ENCODE measurements around the gene CANX.
A peak's percentile ranks its signal among the peaks of the same experiment; 100 is the strongest.
"Not testable (repeated sequence)": the region's sequence is repeated elsewhere in the genome, so short reads cannot be mapped to it uniquely, and the experiment has no call there.

Gene CANX, protein sequence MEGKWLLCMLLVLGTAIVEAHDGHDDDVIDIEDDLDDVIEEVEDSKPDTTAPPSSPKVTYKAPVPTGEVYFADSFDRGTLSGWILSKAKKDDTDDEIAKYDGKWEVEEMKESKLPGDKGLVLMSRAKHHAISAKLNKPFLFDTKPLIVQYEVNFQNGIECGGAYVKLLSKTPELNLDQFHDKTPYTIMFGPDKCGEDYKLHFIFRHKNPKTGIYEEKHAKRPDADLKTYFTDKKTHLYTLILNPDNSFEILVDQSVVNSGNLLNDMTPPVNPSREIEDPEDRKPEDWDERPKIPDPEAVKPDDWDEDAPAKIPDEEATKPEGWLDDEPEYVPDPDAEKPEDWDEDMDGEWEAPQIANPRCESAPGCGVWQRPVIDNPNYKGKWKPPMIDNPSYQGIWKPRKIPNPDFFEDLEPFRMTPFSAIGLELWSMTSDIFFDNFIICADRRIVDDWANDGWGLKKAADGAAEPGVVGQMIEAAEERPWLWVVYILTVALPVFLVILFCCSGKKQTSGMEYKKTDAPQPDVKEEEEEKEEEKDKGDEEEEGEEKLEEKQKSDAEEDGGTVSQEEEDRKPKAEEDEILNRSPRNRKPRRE

DNA sequence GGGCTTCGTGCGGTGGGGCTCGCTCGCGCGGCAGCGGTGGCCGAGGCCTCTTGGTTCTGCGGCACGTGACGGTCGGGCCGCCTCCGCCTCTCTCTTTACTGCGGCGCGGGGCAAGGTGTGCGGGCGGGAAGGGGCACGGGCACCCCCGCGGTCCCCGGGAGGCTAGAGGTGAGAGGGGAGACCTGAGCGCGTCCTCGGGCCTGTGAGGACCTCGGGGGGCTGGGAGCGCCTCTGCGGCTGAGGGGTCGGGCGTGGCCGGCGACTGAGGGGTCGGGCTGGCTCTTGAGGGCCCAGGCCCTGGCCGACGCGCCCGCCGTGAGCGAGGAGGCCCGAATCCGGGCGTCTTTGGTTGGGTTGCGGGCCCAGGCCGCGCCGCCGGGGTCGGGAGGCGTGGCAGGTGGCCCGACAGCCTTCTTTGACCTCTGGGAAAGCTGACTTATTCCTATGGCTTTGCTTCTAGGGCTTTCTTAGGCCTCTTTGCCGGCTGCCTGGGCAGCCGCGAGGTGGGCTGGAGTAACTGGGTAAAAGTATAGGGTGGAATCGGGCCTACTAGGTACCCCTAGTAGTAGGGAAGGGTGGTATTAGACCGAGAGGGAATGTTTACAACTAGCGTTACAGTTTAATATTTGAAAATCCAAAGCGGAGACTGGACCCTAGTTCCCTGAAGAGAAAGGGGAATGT lies at the start of gene CANX:
Gene CANX (plus strand): TSS at position 33 of the 681 bp plus-strand sequence. CDS start 6,715 bp downstream, outside the sequence.
- DNase-seq = no peak

DNA sequence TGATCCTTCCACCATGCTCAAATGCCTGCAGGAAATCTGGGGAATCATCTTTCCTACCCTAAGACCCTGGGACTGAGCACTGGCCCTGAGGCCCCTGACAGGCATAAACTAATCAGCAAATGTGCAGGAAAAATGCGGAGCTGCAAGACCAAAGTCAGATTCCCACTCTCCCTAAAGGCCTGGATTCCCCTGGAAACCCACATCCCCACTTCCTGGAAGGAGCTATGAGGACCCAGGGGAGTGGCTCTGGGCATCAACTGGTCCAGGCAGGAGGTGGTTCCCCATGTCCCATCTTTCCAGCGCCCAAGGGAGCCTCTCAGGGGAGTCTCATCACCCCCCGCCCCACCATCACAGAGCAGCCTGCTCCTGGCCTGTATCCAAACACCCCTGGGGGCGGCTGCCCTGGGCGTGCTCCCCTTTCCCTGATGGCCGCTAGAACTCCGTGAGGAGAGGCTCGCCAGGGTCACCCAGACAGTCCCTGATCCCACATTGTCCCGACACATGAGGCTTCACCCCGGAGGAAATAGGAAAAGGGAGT lies 49.5 kb upstream of the CANX start:
- DNase-seq = not testable (repeated sequence)

DNA sequence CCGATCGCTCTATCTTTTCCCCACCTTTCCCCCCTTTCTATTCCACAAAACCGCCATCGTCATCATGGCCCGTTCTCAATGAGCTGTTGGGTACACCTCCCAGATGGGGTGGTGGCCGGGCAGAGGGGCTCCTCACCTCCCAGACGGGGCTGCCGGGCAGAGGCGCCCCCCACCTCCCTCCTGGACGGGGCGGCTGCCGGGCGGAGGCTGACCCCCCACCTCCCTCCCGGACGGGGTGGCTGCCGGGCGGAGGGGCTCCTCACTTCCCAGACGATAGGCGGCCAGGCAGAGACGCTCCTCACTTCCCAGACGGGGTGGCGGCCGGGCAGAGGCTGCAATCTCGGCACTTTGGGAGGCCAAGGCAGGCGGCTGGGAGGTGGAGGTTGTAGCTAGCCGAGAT lies 48.5 kb upstream of the CANX start:
- not testable (repeated sequence) for DNase-seq

DNA sequence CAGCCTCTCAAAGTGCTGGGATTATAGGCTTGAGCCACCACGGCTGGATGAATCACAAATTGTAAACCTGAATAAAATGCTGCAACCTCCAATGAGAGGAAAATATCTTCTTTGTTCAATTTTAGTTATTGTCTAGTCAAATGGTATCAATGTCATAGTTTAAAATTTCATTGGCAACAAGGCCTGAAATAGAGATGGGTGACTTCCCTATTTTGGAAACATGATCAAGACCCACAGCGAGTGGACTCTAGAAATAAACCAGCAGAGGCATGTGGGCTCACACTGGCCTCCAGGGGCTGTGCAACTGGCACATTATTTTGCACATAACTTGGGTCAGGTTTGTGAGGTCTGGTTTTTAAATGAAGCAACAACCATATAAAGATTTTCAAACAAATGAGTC lies 45.6 kb upstream of the CANX start:
- DNase-seq = not testable (repeated sequence)

DNA sequence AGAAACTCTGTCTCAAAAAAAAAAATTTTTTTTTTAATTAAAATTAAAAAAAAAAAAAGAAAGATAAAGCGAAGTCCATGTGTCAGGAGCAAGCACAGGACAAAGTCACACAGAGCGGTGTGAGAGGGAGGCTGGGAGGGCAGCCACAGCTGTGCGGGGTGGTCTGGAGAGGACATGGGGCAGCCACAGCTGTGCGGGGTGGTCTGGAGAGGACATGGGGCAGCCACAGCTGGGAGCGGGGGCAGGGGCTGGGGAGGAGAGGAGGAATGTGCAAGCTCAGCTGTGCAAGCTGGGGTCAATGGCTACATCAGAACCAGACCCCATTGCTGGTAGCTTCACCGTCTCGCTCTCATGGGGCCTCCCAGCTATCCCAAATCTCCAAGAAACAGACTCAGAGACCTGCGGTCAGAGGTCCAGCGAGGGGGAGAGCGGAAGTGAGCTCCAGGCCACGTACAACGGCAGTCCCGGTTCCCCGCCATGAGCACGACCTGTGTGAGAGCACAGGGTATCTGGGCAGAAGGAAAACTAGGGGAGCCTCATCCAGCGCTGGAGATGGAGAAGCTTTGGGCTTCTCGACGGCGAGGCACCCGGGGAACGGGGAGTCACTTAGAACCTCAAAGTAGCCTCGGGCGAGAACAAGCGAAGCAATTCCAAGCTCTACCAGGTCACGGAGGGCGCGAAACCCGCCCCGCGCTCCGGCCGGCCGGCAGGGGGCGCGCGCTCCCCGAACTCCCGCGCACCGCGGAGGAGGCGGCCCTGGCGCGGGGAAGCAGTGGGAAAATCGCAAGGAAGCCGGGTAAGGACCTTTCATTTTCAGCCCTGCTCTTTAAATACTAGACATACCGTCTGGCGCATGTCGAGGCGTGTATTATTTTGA lies 41.2 kb upstream of the CANX start:
- not testable (repeated sequence) for DNase-seq

DNA sequence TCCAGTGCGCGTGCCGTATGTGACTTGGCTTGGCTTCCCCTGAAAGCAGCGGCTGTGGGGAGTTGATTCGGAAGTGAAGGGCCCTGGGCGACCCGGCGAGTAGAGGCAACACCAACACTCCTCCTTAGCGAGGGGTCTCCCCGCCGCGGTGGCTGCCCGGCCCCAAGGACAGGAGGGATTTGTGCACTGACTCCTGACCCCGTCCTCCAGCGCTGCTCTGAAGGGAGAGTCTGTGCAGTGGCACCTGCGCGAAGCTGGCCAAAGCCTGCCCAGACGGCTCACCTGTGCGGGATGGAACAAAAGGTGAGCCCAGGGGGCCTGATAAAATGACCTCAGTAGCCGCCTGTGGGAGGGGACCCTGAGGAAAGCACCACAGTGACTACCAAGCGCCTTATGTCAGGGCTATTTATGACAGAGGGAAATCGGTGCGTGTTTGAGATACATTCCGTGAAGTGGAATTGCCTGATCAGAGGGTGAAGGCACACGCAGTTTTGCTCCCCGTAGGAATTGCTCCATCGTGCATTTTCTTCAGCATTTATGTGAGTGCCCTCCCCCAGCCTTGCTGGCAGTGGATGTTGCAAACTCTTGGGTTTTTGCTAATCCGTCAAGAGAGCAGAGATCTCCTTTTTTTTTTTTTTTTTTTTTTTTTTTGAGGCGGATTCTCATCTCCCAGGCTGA lies 40.4 kb upstream of the CANX start:
- DNase-seq = not testable (repeated sequence)

DNA sequence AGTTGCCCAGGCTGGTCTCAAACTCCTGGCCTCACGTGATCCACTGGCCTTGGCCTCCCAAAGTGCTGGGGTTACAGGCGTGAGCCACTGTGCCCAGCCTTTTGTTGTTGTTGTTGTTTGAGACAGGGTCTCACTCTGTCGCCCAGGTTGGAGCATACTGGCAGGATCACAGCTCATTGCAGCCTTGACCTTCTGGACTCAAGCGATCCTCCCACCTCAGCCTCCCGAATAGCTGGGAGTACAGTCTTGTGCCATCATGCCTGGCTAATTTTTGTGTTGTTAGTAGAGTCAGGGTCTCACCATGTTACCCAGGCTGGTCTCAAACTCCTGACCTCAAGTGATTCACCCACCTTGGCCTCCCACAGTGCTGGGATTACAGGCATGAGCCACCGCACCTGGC lies 37.1 kb upstream of the CANX start:
- not testable (repeated sequence) for DNase-seq

DNA sequence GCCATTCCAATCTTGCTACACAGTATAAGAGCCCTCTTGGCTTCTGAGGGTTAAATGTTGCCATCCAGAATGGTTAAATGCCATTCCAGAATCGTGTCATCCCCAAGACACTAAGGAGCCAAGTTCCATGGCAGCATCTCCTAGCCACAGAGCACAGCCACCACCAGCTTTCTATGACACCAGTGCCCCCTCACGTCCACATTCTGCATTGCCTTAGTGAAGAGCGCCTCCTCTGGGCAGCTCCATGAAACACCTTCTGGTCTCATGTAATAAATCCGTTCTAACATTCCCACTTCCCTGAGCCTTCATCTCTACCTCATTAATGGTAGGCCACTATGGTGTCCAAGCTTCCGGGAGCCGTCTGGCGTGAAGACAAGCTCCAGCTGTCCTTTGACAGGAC lies 30.4 kb upstream of the CANX start:
- DNase-seq = no peak

DNA sequence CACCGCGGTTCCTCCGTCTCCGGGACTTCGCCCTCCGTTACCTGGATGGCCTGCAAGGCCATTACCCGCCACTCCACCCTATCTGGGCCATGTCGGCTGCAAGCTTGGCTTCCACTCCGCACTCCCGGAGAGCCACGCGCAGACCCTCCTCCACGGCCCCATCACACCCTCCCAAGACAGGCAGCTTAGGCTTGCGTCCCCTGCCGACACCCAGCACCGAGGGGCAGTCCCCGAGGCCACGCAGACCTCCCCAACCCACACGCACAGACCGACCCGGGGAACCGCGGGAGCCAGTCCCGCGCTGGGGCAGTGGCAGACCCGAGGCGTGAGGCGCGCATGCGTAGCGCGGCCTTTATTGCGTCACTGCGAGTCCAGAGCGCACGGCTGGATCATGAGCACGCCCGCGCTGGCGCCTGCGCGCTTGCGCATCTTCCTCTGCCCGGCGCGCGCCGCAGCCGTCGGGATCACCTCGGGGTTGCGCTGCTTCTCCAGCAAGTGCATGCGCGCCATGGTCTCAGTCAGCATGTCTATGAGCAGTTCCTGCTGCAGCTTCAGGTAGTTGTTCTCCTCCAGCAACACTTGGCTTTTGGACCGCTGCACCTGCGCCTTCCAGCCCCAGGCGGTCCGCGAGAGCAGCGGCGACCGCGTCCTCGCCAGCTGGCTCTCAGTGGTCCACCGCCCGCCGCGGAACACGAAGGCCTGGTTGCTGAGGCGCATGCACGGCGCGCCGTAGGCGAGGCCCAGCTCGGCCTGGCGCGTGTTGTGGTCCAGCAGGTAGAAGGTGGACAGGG lies 20.3 kb upstream of the CANX start:
- DNase-seq = peak; percentile 73

DNA sequence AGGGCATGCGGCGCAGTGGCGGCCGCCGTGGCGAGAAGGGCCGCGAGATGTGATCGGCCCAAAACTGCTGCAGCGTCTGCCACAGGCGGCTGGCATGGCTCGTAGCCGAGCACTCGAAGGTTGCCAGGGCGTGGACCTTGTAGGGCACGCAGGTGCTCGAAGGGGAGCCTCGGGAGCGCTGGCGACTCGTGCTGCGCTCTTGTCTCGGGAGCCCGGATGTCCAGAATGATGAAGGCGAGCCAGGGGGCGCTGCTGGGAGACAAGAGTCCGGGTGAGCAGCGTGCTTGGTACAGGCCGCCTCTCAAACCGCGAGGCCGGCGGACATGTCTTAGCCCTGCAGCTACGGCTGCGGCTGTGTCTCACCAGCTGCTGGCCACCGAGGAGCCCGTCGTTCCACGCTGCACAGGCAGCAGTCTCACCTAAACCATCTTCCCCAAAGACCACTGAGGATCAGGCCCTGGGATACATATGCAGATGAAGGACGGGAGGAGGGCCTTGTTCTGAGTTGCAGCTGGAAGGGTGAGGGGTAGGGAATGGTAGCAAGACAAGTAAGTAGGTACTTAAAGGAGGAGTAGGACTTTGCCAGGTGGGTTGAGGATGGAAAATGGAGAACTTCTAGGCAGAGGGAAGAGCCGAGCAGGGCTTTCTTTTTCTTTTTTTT lies 19.6 kb upstream of the CANX start:
- peak; percentile 11 for DNase-seq

DNA sequence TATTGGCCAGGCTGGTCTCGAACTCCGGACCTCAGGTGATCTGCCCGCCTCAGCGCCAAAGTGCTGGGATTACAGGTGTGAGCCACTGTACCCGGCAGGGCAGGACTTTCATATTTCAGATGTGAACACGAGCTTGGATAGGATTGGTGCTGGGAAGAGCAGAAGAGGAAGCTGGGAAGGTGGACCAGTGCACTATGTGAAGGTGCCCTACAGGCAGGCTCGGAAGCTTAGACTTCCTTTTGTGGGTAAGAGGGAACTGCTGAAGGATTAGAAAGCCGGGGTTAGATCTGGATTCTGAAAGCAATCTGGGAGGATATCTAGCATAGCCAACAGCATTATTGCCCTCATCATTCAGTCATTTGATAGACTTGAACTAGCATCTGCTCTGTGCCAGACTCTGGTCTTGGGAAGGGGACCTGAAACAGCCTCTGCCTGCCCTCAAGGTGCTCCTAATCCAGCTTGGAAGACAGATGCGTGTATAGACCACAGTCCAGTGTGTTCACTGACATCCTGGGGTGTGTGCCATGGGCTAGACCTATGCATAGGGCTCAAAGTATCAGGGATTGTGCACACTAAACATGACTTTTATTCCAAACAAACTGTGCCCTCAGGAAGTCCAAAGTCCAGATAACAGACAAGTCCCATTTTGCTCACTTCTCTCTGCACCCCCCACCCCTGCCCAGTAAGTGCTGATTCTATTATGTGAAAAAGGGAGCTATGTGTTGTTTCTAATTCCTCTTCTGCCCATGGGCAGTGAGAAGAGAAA lies 18.6 kb upstream of the CANX start:
- no peak for DNase-seq

DNA sequence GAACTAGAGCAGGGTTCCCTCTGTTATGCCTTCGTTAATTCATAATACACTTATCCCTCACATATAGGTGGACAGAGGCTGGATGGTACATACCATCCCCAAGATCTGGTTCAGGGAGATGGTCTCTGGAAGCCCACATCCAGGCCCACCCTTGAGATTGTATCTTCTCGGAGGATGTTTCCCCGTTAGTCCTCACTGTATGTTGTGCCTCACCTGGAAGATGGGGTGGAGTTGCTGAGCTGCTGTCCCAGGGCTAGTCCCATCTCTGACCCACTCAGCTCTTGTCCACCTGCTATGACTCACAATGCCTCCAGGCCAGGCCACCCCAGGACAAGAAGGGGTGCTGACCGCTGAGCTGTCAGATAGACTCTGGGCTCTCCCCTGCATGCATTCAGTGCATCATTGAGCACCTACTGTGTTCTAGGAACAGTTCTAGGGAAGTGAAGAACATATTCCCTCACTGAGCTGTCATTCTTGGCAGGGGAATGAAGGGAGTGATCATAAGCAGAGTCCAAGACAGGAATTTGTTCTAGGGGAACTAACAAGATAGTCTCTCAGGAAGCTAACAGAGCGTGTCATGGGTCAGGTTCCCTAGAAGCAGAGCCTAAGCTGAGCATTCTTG lies 17.9 kb upstream of the CANX start, which contains the start of gene CBY3:
Gene CBY3 (minus strand): TSS at position 255 of the 622 bp plus-strand sequence. CDS start 116 bp downstream, at position 139.
- DNase-seq = no peak

DNA sequence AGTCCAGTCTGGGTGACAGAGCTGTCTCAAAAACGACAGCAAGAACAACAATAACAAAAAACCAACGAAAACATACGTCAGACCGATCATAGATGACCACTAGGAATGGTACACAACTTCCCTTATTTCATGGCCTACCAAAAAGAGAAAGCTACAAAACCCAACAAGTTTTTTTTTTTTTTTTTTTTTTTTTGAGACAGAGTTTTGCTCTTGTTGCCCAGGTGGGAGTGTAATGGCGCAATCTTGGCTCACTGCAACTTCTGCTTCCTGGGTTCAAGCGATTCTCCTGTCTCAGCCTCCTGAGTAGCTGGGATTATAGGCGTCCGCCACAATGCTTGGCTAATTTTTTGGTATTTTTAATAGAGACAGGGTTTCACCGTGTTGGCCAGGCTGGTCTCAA lies 9.6 kb upstream of the CANX start:
- not testable (repeated sequence) for DNase-seq

DNA sequence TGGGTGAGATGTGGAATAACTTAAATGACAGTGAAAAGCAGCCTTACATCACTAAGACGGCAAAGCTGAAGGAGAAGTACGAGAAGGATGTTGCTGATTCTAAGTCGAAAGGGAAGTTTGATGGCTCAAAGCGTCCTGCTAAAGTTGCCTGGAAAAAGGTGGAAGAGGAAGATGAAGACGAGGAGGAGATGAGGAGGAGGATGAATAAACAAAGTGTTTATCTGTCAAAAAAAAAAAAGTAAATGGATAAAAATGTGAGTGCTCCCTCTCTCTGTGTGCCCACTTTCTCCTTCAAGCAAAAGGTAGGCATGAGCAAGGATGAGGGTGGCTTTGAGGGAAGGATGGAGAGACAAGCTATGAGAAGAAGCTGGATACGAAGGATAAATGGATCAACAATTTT lies 4.2 kb upstream of the CANX start:
- no peak for DNase-seq

DNA sequence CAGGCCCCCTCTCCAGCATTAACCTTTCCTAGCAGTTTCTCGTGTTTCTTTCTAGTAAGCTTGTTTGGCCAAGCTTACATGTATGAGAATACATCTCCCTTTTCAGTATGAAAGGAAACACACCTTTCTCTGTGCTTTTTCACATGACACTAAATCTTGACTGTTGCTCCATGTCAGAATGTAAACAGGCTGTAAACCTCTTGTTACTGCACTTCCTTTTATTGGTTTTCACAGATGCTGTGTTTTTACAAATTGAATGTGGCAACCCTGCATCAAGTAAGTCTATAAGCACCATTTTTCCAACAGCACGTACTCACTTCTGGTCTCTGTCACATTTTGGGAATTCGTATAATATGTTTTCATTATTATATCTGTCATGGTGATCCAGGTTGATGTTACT lies 2.2 kb upstream of the CANX start:
- no peak for DNase-seq

DNA sequence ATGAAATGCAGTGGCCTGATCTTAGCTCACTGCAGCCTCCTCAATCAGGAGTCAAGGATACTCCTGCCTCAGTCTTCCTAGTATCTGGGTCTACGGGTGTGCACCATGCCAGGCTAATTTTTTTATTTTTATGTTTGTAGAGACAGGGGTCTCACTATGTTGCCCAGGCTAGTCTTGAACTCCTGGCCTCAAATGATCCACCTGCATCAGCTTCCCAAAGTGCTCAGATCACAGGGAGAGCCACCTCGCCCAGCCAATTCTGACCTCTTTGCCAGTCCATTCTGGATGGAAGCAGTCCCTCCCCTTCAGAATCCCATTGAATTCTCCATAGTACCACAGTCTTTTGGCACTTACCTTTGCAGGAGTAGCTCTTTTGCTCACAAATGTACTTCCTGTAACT lies 1.7 kb upstream of the CANX start:
- DNase-seq = no peak

DNA sequence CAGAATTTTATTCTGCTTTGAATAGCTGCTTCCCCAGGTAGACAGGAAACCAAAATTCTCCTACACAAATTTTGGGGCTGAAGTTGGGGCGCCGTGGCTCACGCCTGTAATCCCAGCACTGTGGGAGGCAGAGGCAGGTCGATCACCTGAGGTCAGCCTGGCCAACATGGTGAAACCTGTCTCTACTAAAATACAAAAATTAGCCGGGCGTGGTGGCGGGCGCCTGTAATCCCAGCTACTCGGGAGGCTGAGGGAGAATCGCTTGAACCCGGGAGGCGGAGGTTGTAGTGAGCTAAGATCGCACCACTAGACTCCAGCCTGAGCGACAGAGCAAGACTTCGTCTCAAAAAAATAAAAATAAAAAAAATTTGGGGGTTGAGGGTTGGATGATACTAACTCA lies 1.2 kb upstream of the CANX start:
- not testable (repeated sequence) for DNase-seq

DNA sequence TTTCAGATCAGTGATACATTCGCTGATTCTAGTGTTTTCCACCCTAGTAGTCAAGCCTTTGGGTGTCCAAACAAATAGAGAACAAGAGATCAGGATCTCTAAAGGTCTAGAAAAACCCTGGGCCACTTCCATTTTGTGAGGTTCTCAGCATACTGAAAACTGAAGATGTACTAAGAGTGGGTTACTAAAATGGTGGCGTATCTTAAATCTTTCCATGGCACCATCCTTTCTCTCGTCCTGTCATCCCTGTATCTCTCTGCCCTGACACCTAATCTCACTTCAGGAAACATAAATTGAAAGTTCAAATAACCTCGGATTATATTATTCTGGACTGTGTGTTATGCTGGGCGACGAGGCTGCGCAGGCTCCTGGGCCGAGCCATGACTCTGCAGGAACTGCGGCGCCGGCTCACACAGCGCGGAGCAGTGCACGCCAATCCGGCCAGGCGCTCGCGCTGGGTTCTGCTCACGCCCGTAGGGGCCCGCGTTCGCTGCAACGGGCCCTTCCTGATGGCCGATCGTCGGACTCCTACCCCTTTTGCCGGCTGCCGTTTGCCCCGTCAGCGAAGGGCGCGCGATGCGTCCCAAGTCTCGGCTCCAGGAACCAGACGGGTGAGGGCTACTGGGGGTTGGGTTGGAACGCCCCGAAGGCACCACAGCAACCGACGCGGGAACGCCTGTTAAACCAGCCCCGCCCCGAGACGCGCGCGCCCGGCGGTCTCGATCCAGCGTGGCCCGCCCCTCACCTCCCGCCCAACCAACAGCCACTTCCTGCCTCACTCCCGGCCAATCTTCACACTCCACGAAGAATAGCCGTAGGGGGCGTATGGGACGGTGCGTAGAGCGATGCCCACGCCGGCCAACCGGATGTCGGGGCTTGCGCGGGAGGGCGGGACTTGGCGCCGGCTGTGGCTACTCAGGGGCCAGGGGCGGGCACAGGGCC lies 503 bp upstream of the CANX start:
- DNase-seq = peak; percentile 90
